DMS 273 (cell line): ENCODE measurements around the gene ZNF473.
"Not testable (repeated sequence)": the region's sequence is repeated elsewhere in the genome, so short reads cannot be mapped to it uniquely, and the experiment has no call there.

Source experiments
- DNase-seq: peaks from one replicate; lab custom pipeline; 2025; ENCODE audit not compliant: unreplicated experiment; lab: John Stamatoyannopoulos, UW

ZNF473 gene

GRCh38 chr19:50097884-50098283 lies 72.1 kb downstream of the ZNF473 start:
- DNase-seq: not testable (repeated sequence)

- DNase-seq: not testable (repeated sequence)
Measured at GRCh38 chr19:50098892-50099291, 73.1 kb downstream of the ZNF473 start.

- DNase-seq: not testable (repeated sequence)
Measured at GRCh38 chr19:50099696-50100095, 73.9 kb downstream of the ZNF473 start.

GRCh38 chr19:50100946-50101345 lies 75.1 kb downstream of the ZNF473 start:
- not testable (repeated sequence) for DNase-seq
